ENCODE measurements around the gene HYAL3.

Gene HYAL3

DNA sequence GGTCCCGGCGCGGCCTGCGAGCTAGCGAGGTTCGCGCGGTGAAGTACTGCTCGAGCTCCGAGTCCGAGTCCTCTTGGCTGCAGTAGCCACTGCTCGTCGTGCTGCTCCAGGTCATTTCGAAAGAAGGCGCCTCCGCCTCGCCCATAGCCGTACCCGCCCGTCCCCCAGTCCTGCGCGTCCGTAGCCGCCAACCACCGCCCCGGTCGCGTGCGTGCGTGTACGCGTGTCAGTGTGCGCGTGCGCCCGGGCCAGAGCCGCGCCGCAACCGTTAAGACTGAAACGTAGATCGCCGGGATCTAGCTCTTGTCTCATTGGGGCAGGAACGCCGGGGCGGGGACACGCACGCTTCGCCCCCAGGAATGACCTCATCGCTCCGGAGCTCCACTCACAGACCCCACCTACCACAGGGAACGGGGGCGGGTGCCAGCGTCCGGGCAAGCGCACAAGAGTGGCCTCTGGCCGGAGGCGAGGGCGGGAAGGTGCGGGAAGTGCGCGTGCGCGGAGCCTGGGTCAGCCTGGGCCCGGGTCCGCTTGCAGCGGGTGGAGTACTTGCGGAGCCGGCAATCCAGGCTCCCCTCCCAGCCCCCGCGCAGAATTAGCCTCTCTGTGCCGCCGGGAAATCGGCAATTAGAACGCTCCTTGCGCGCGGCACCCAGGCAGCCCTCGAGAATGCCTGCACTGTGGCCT lies 38.1 kb upstream of the HYAL3 start:
- DNase-seq (ENCODE audit: low read depth) = peak; percentile 100
- TF ChIP-seq, protein P1, sequence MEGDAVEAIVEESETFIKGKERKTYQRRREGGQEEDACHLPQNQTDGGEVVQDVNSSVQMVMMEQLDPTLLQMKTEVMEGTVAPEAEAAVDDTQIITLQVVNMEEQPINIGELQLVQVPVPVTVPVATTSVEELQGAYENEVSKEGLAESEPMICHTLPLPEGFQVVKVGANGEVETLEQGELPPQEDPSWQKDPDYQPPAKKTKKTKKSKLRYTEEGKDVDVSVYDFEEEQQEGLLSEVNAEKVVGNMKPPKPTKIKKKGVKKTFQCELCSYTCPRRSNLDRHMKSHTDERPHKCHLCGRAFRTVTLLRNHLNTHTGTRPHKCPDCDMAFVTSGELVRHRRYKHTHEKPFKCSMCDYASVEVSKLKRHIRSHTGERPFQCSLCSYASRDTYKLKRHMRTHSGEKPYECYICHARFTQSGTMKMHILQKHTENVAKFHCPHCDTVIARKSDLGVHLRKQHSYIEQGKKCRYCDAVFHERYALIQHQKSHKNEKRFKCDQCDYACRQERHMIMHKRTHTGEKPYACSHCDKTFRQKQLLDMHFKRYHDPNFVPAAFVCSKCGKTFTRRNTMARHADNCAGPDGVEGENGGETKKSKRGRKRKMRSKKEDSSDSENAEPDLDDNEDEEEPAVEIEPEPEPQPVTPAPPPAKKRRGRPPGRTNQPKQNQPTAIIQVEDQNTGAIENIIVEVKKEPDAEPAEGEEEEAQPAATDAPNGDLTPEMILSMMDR (conservative IDR thresholded peaks at IDR 0.05; ENCODE audit: low read depth, low read length) = no peak
- H3K4me3 ChIP-seq (ENCODE audit: low read depth, low read length) = peak overlapping the region; percentile 87

DNA sequence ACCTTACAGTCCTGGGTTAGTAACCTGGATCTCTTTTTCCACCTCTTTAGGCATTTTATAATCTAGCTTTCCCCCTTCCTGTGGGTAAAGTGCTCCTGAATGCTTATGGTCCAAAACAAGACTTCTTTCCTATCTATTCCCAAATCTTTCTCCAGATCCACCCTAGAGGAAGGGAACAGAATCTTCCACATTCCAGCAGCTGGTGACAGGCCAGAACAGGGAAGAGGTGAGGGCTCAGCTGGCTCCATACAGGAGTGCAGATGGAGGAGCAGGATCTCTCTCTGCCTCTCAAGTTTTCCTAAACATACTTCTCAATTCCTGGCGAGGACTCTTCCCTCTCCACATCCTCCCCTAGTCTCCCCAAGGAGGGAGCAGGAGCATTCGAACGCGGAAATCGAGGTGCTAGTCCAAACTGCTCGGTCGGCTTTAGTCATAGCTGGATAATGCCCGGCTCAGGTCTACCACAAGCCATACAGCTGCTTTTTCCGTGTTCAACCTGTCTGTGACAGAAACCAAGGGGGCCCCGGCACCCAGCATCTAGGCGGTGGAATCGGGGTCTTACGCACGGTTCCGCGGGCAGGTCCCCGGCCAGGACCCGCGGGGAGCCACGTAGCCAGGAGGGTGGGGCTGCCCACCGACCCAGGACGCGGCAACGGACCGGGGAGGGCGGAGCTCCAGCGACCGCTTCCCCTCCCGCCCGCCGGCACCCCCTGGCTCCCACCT lies 37.4 kb upstream of the HYAL3 start:
- peak overlapping the region; percentile 87 for H3K4me3 ChIP-seq (ENCODE audit: low read depth, low read length)
- peak; percentile 44 for DNase-seq (ENCODE audit: low read depth)
- TF ChIP-seq, protein P1 (conservative IDR thresholded peaks at IDR 0.05; ENCODE audit: low read depth, low read length) = no peak

DNA sequence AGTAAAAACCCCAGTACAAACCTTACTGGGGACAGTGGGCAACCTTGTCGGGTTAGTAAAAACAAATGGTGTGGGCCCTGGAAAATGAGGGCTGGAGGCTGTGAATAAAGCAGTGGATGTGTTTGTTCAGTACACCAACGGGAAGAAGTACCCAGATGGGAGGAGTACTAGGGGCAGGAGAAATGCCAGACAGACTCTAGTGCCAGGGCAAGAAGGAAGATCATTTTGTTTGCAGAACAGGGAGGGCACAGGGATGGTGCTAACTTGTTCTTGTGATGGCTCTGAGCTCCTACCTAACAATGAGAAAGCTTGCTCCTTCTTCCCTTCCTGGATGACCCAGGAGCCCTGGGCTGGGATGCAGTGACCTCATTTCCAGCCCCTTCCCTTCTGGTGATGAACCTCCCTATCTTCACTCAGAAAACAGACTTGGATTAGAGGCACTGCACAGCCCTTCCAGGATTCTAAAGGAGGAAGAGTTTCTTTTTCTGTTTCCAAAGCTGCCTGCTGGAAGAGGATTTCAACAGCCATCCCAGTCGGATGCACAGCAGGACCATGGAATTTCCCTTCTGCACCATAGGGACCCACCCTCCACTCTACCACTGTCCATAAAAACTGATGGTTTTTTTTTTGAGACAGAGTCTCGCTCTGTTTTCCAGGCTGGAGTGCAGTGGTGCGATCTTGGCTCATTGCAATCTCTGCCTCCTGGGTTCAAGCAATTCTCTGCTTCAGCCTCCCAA lies 35.3 kb upstream of the HYAL3 start:
- DNase-seq (ENCODE audit: low read depth) = no peak
- TF ChIP-seq, protein P1 (conservative IDR thresholded peaks at IDR 0.05; ENCODE audit: low read depth, low read length) = no peak
- no peak overlapping the region for H3K4me3 ChIP-seq (ENCODE audit: low read depth, low read length)

DNA sequence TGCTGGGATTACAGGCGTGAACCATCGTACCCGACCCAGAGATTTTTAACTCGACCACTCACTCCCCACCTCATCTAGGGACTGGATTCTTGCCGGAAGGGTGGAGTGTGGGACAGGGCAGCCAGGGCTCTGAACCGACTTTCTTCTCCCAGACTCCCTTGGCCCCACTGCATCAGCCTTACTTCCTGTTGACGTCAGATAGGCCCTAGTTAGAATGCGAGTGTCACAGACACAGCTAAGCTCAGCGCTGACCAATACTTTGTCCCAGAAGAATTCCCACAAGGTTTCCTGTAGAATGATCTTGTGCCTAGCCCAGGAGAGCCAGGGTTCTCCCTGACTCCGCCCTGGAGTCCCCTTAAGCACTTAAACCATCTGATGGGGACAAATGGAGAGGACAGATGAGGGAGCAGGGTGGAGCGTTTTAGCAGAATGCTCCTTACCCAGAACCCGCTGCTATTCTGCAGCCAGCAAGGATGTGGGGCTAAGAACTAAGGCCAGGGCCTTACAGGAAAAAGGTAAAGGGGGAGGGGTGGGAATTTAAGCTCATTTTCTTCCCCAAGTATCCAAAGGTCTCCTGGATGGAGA lies 34.6 kb upstream of the HYAL3 start:
- peak; percentile 86 for DNase-seq (ENCODE audit: low read depth)
- TF ChIP-seq, protein P1 (conservative IDR thresholded peaks at IDR 0.05; ENCODE audit: low read depth, low read length) = no peak
- no peak overlapping the region for H3K4me3 ChIP-seq (ENCODE audit: low read depth, low read length)

DNA sequence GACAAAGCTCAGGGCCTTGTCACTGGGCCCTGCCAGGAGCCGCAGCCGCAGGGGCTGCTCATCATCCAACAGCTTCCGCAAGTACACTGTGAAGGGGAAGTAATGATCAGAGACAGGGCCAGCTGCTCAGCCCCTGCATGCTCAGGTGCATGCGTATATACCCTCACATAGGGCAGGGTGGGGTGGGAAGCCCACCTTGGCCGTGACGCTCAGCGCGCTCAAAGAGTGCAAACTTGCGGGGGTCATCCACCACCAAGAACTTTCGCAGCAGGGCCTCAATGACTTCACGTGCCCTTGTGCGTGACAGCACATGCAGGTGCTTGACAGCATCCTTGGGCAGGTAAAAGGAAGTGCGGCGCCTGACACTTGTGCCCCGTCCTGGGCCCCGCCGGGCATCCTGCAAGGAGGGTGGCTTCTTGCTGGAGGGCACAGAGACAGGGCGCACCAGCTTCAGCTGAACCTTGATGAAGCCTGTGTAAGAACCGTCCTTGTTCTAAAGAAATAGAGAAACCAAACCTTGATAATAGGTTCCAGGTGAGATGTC lies 32.2 kb upstream of the HYAL3 start:
- no peak for DNase-seq (ENCODE audit: low read depth)
- TF ChIP-seq, protein P1 (conservative IDR thresholded peaks at IDR 0.05; ENCODE audit: low read depth, low read length) = no peak
- no peak overlapping the region for H3K4me3 ChIP-seq (ENCODE audit: low read depth, low read length)

DNA sequence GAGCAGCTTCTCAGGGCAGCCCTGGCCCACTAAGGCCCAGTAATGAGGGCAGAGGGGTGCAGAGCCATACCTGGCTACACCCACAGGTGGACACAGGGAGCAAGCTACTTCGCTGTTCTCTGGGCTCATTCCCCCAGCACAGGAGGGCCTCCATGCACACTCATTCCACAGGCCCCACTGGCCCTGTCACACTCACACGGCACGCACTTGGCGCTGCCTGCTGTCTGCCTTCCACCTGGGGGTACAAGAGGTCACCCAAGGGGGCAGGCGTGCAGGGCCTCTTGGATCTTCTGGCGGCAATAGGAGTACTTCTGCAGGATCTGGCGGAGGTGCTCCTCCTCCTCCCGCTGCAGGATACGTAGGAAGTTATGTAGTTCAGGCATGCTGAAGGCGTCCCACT lies 31.1 kb upstream of the HYAL3 start:
- TF ChIP-seq, protein P1 (conservative IDR thresholded peaks at IDR 0.05; ENCODE audit: low read depth, low read length) = no peak
- H3K4me3 ChIP-seq (ENCODE audit: low read depth, low read length) = no peak overlapping the region
- DNase-seq (ENCODE audit: low read depth) = no peak

Data from choroid plexus epithelial cell (primary cell).